HEK293 (cell line): ENCODE results near the gene TMC4.

Experiments
- CTCF ChIA-PET: fragments of 350-600 bp; formaldehyde crosslinking; extraction: SDS; loops from one replicate; lab custom pipeline; 2021; ENCODE audit warnings: antibody characterized with exemption; lab: Yijun Ruan, JAX
- POLR2A ChIA-PET: fragments of 300-600 bp; formaldehyde crosslinking; extraction: SDS; loops from one replicate; lab custom pipeline; 2020; ENCODE audit warnings: antibody characterized with exemption, inconsistent platforms; lab: Yijun Ruan, JAX
- H3K27ac ChIP-seq: fragments of 200-500 bp; sonication (Bioruptor generic); 2 replicates; pipeline ENCODE4 v1.5.1; 2014; ENCODE audit warnings: low read depth, low read length, control low read depth, inconsistent platforms; ENCODE audit errors: extremely low read depth
- H3K36me3 ChIP-seq, 2 experiments: fragments of 200-500 bp in 1 of 2; sonication (Bioruptor generic) in 1 of 2; 1 replicate in 1 of 2; 2 replicates in 1 of 2; pipeline ENCODE4 v1.5.1; 2014 to 2017; ENCODE audit warnings: inconsistent platforms in 2 of 2, low read length in 2 of 2; ENCODE audit not compliant: control insufficient read depth in 2 of 2, insufficient read depth in 1 of 2
- H3K4me1 ChIP-seq: fragments of 200-500 bp; sonication (Bioruptor generic); 2 replicates; pipeline ENCODE4 v1.5.1; 2014; ENCODE audit warnings: mild to moderate bottlenecking, low read length, inconsistent platforms; ENCODE audit not compliant: control insufficient read depth, insufficient read depth
- H3K4me3 ChIP-seq: 2 replicates; pipeline ENCODE4 v1.5.1; 2011; ENCODE audit warnings: low read depth, mild to moderate bottlenecking, control low read depth, low read length, moderate library complexity
- H3K9me3 ChIP-seq: fragments of 200-500 bp; sonication (Bioruptor generic); 2 replicates; pipeline ENCODE4 v1.5.1; 2014; ENCODE audit warnings: low read depth, low read length, inconsistent platforms; ENCODE audit not compliant: control insufficient read depth, insufficient read depth
- GLIS1 ChIP-seq: fragments of 450-650 bp; formaldehyde crosslinking; IDR thresholded peaks from 2 replicates; pipeline ENCODE4 v1.5.1; 2016; ENCODE audit warnings: missing biosample characterization, missing genetic modification characterization
- GLIS2 ChIP-seq: fragments of 450-650 bp; formaldehyde crosslinking; IDR thresholded peaks from 2 replicates; pipeline ENCODE4 v1.5.1; 2016; ENCODE audit warnings: missing biosample characterization, missing genetic modification characterization
- HOXD13 ChIP-seq: sonication (generic); formaldehyde crosslinking; IDR thresholded peaks from 2 replicates; pipeline ENCODE4 v1.8.0; 2022; ENCODE audit warnings: missing genetic modification reagents, borderline replicate concordance
- KLF17 ChIP-seq: fragments of 450-650 bp; formaldehyde crosslinking; IDR thresholded peaks from 2 replicates; pipeline ENCODE4 v1.5.1; 2016; ENCODE audit warnings: missing biosample characterization, missing genetic modification characterization
- OSR2 ChIP-seq: fragments of 450-650 bp; formaldehyde crosslinking; IDR thresholded peaks from 2 replicates; pipeline ENCODE4 v1.5.1; 2016; ENCODE audit warnings: missing biosample characterization, missing genetic modification characterization
- PRDM1 ChIP-seq: fragments of 450-650 bp; formaldehyde crosslinking; IDR thresholded peaks from 2 replicates; pipeline ENCODE4; 2016; ENCODE audit warnings: missing biosample characterization, missing genetic modification characterization
- SP2 ChIP-seq: fragments of 450-650 bp; formaldehyde crosslinking; IDR thresholded peaks from 2 replicates; pipeline ENCODE4 v1.5.1; 2016; ENCODE audit warnings: missing biosample characterization, missing genetic modification characterization
- SP7 ChIP-seq: fragments of 450-650 bp; formaldehyde crosslinking; IDR thresholded peaks from 2 replicates; pipeline ENCODE4 v1.5.1; 2016; ENCODE audit warnings: missing biosample characterization, missing genetic modification characterization
- ZBTB17 ChIP-seq: fragments of 450-650 bp; formaldehyde crosslinking; IDR thresholded peaks from 2 replicates; pipeline ENCODE4 v1.5.1; 2016; ENCODE audit warnings: missing biosample characterization, missing genetic modification characterization
- ZBTB20 ChIP-seq: fragments of 450-650 bp; formaldehyde crosslinking; IDR thresholded peaks from 2 replicates; pipeline ENCODE4 v1.5.1; 2016; ENCODE audit warnings: missing biosample characterization, missing genetic modification characterization
- ZBTB21 ChIP-seq: fragments of 450-650 bp; formaldehyde crosslinking; IDR thresholded peaks from 2 replicates; pipeline ENCODE4 v1.5.1; 2017; ENCODE audit warnings: missing biosample characterization, missing genetic modification characterization
- ZEB2 ChIP-seq: fragments of 450-650 bp; formaldehyde crosslinking; IDR thresholded peaks from 2 replicates; pipeline ENCODE4 v1.5.1; 2016; ENCODE audit warnings: missing biosample characterization, missing genetic modification characterization
- ZFP37 ChIP-seq: fragments of 450-650 bp; formaldehyde crosslinking; IDR thresholded peaks from 2 replicates; pipeline ENCODE4 v1.5.1; 2016; ENCODE audit warnings: missing biosample characterization, missing genetic modification characterization
- ZFP69B ChIP-seq: fragments of 450-650 bp; formaldehyde crosslinking; IDR thresholded peaks from 2 replicates; pipeline ENCODE4 v1.5.1; 2016; ENCODE audit warnings: missing biosample characterization, missing genetic modification characterization
- ZNF223 ChIP-seq: fragments of 450-650 bp; formaldehyde crosslinking; IDR thresholded peaks from 2 replicates; pipeline ENCODE4 v1.5.1; 2016; ENCODE audit warnings: missing biosample characterization, missing genetic modification characterization
- ZNF335 ChIP-seq: fragments of 450-650 bp; formaldehyde crosslinking; conservative IDR thresholded peaks from 2 replicates; pipeline ENCODE4 v1.5.1; 2016; ENCODE audit warnings: missing biosample characterization, missing genetic modification characterization
- ZNF362 ChIP-seq: fragments of 450-650 bp; formaldehyde crosslinking; IDR thresholded peaks from 2 replicates; pipeline ENCODE4 v1.5.1; 2016; ENCODE audit warnings: missing biosample characterization, missing genetic modification characterization
- ZNF391 ChIP-seq: fragments of 450-650 bp; formaldehyde crosslinking; IDR thresholded peaks from 2 replicates; pipeline ENCODE4 v1.5.1; 2016; ENCODE audit warnings: low read depth, missing biosample characterization, missing genetic modification characterization, borderline replicate concordance
- ZNF558 ChIP-seq: fragments of 450-650 bp; formaldehyde crosslinking; IDR thresholded peaks from 2 replicates; pipeline ENCODE4 v1.5.1; 2016; ENCODE audit warnings: missing biosample characterization, missing genetic modification characterization
- ZNF626 ChIP-seq: fragments of 450-650 bp; sonication (Bioruptor Pico); formaldehyde crosslinking; IDR thresholded peaks from 2 replicates; pipeline ENCODE4 v1.5.1; 2018; ENCODE audit warnings: missing biosample characterization, missing genetic modification characterization, inconsistent platforms
- ZNF629 ChIP-seq: fragments of 450-650 bp; formaldehyde crosslinking; IDR thresholded peaks from 2 replicates; pipeline ENCODE4 v1.5.1; 2017; ENCODE audit warnings: missing biosample characterization, missing genetic modification characterization
- ZSCAN18 ChIP-seq: fragments of 450-650 bp; formaldehyde crosslinking; IDR thresholded peaks from 2 replicates; pipeline ENCODE4 v1.5.1; 2016; ENCODE audit warnings: missing biosample characterization, missing genetic modification characterization
- TF ChIP-seq, protein P1 (sequence below): fragments of 450-650 bp; formaldehyde crosslinking; IDR thresholded peaks from 2 replicates; pipeline ENCODE4 v1.5.1; 2016; ENCODE audit warnings: missing biosample characterization, missing genetic modification characterization

Gene TMC4

DNA sequence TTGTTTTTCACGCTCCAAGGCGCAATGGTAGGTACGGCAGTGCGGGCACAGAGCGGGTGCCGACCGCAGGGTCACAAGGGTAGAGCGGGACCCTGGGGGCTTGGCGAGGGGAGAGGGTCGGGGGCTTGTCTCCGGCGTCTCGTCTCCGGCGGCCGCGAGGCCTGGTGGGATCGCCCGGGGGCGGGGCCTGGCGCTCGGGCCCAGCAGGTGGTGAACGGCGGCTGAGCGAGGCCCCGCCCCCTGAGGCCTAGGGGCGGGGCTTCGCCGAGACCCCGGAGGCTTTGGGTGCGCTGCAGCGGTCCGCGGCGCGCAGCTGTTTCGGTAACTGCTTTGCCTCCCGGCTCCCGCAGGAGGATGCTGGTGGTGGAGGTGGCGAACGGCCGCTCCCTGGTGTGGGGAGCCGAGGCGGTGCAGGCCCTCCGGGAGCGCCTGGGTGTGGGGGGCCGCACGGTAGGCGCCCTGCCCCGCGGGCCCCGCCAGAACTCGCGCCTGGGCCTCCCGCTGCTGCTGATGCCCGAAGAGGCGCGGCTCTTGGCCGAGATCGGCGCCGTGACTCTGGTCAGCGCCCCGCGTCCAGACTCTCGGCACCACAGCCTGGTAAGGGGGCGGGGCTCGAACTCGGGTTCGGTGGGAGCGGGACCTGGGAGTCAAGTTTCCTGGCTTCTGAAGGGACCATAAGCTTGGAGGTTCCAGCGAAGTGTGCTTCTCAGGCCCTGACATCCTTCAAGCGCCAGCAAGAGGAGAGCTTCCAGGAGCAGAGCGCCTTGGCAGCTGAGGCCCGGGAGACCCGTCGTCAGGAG lies 18.3 kb upstream of the TMC4 start, which contains the start of gene TSEN34 (continued):
- TF ChIP-seq ZNF362 (tag by site-specific recombination) (no peak), ZNF629 (tag by site-specific recombination) (no peak), ZFP37 (0 out of 2 replicates have a peak, but pooled peaks have one; percentile 39), PRDM1 (no peak), ZNF558 (tag by site-specific recombination) (no peak), ZSCAN18 (tag by site-specific recombination) (no peak), ZNF223 (tag by site-specific recombination) (no peak), ZNF391 (tag by site-specific recombination) (peak; percentile 80), OSR2 (tag by site-specific recombination) (0 out of 2 replicates have a peak, but pooled peaks have one; percentile 11), HOXD13 (CRISPR knock-in tag) (no peak)
- TF ChIP-seq, protein P1, sequence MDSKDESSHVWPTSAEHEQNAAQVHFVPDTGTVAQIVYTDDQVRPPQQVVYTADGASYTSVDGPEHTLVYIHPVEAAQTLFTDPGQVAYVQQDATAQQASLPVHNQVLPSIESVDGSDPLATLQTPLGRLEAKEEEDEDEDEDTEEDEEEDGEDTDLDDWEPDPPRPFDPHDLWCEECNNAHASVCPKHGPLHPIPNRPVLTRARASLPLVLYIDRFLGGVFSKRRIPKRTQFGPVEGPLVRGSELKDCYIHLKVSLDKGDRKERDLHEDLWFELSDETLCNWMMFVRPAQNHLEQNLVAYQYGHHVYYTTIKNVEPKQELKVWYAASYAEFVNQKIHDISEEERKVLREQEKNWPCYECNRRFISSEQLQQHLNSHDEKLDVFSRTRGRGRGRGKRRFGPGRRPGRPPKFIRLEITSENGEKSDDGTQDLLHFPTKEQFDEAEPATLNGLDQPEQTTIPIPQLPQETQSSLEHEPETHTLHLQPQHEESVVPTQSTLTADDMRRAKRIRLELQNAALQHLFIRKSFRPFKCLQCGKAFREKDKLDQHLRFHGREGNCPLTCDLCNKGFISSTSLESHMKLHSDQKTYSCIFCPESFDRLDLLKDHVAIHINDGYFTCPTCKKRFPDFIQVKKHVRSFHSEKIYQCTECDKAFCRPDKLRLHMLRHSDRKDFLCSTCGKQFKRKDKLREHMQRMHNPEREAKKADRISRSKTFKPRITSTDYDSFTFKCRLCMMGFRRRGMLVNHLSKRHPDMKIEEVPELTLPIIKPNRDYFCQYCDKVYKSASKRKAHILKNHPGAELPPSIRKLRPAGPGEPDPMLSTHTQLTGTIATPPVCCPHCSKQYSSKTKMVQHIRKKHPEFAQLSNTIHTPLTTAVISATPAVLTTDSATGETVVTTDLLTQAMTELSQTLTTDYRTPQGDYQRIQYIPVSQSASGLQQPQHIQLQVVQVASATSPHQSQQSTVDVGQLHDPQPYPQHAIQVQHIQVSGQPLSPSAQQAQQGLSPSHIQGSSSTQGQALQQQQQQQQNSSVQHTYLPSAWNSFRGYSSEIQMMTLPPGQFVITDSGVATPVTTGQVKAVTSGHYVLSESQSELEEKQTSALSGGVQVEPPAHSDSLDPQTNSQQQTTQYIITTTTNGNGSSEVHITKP, result peak; percentile 99

DNA sequence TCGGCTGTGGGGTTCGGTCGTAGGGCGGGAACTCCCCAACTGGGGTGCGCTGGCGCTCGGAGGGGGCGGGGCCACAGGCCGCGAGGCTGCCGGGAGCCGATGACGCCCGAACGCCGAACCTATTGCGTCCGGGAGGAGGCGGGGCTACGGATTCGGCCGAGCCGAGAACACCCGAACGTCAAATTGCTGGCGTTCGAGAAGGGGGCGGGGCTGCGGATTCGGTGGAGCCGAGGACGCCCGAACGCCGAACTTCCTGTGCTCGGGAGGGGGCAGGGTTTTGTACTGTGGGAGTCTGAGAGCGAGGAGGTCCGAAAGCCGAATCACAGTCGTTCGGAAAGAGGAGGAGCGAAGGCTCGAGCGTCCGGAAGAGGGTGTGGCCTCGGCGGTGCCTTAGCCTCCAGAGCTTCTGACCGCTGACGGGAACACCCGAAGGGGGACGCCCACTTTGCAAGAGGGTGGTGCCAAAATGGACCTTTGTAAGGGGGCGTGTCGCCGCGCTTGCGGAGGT lies 17.6 kb upstream of the TMC4 start:
- CTCF ChIA-PET, result interaction anchor here (1.0 to 1.5 kb wide), 2 partner anchors 8 to 42 kb away, joined by 3 to 4 read pairs; no protein-coding TSS in a partner anchor
- Histone ChIP-seq H3K4me1 (peaks cover 14% of the 10 kb centered on the region), H3K27ac (peak overlapping the region; percentile 90)
- POLR2A ChIA-PET, result interaction anchor here (0.5 to 6.4 kb wide), 10 partner anchors 10 to 273 kb away, joined by 3 to 241 read pairs (median 16); partner anchors contain the start of genes CNOT3, LENG1, LENG9 and PRPF31
- TF ChIP-seq GLIS2 (tag by site-specific recombination), result no peak
- TF ChIP-seq ZBTB17 (tag by site-specific recombination), result peak; percentile 67
- TF ChIP-seq GLIS1 (tag by site-specific recombination), result peak; percentile 21; the same call in 1 of the 2 replicates
- no peak for TF ChIP-seq ZNF558 (tag by site-specific recombination)
- TF ChIP-seq KLF17 (tag by site-specific recombination), result 0 out of 2 replicates have a peak, but pooled peaks have one; percentile 8
- TF ChIP-seq SP7 (tag by site-specific recombination), result no peak
- TF ChIP-seq SP2, result peak; percentile 38
- TF ChIP-seq ZFP69B (tag by site-specific recombination), result no peak
- TF ChIP-seq ZBTB21 (tag by site-specific recombination), result peak; percentile 53; the same call in 1 of the 2 replicates
- 0 out of 2 replicates have a peak, but pooled peaks have one; percentile 12 for TF ChIP-seq ZEB2
- TF ChIP-seq ZBTB20 (tag by site-specific recombination), result 0 out of 2 replicates have a peak, but pooled peaks have one; percentile 1
- TF ChIP-seq ZNF335 (tag by site-specific recombination), result peak; percentile 82
- TF ChIP-seq ZNF626 (tag by site-specific recombination), result no peak
- peak; percentile 89 for TF ChIP-seq ZNF629 (tag by site-specific recombination)
- TF ChIP-seq, all 188 proteins: peak for 9
- Histone ChIP-seq H3K4me3 (peak overlapping the region; percentile 64), H3K36me3 (peaks cover 32 to 44% of the 10 kb centered on the region in 2 experiments), H3K9me3 (no peaks in the 10 kb centered on the region)
